Heart left ventricle (tissue), 13 donors: ENCODE measurements around the gene FASN.

Source experiments
- CTCF ChIP-seq, 12 donors: fragments of 200-600 bp; sonication (generic) in 4 of 12; IDR thresholded peaks; one replicate each; pipeline versions ENCODE4 v1.5.0 to v1.8.0; 2018 to 2022; ENCODE audit warnings: antibody characterized with exemption in 12 of 12, mild to moderate bottlenecking in 5 of 12
- POLR2A ChIP-seq, 2 donors: fragments of 450-650 bp; IDR thresholded peaks; one replicate each; pipeline ENCODE4 v1.6.1; 2017; ENCODE audit warnings: antibody characterized with exemption in 2 of 2, mild to moderate bottlenecking in 2 of 2, moderate library complexity in 2 of 2
- donor health status: ischemic (EF 13 %, LVEDD 7.1; RV severe dilation, severe dysfunction).
- donor health status: DM: no; HTN: yes; CAD: no.
- donor health status: DM: no; HTN: no; CAD: no.
- donor health status: ischemic (EF 25% LVEDD 6.9; RV normal size, moderate dysfunction).
- donor health status: ischemic (EF 25% LVEDD 5.7; RV mildly dilated, moderate dysfunction).
- donor health status: ischemic (EF 35%, LVEDD 5.7; RV mildly dilated, moderate dysfunction).
- donor health status: nonischemic (EF 11% LVEDD 7.7; RV severe dilation, severe dysfunction).
- donor health status: DM: yes; HTN: yes; CAD: no.
- donor health status: PGD.
- donor health status: ischemic (EF 29% LVEDD 5.4; RV normal size, mild dysfunction).
- donor health status: nonischemic (EF 23%, LVEDD 6.1; RV moderate dilation, normal function).

- TF ChIP-seq CTCF (IDR thresholded peaks at IDR 0.05) (no peak), POLR2A (IDR thresholded peaks at IDR 0.05) (no peak)
Observed at GRCh38 chr17:82037889-82038195, 60.2 kb downstream of the FASN start.
